GM21717 (cell line): Measurements from ENCODE around the gene PTPRN2.

Experiments
- ATAC-seq: cut with Tn5 transposase; IDR thresholded peaks from one replicate; pipeline ENCODE4 v1.9.1; 2021; ENCODE audit warnings: mild to moderate bottlenecking, moderate library complexity; ENCODE audit not compliant: unreplicated experiment

The PTPRN2 gene

GRCh38 chr7:157643525-157643970, 944.1 kb downstream of the PTPRN2 start:
- ATAC-seq: no peak

GRCh38 chr7:157641866-157642265, 945.8 kb downstream of the PTPRN2 start:
- ATAC-seq: no peak

GRCh38 chr7:157640144-157640543, 947.5 kb downstream of the PTPRN2 start:
- ATAC-seq: no peak

- no peak for ATAC-seq
Observed at GRCh38 chr7:157638563-157638962, 949.1 kb downstream of the PTPRN2 start.

GRCh38 chr7:157637216-157637949, 950.2 kb downstream of the PTPRN2 start:
- no peak for ATAC-seq

- no peak for ATAC-seq
Observed at GRCh38 chr7:157635669-157636068, 952.0 kb downstream of the PTPRN2 start.

GRCh38 chr7:157635148-157635500, 952.5 kb downstream of the PTPRN2 start:
- ATAC-seq: no peak

- no peak for ATAC-seq
Observed at GRCh38 chr7:157634401-157635147, 953.0 kb downstream of the PTPRN2 start.

GRCh38 chr7:157633465-157634185, 954.0 kb downstream of the PTPRN2 start:
- no peak for ATAC-seq

GRCh38 chr7:157630301-157630853, 957.2 kb downstream of the PTPRN2 start:
- no peak for ATAC-seq

GRCh38 chr7:157628456-157628855, 959.2 kb downstream of the PTPRN2 start:
- no peak for ATAC-seq

GRCh38 chr7:157627646-157628045, 960.0 kb downstream of the PTPRN2 start:
- ATAC-seq: no peak

GRCh38 chr7:157627033-157627432, 960.6 kb downstream of the PTPRN2 start:
- ATAC-seq: no peak

- no peak for ATAC-seq
Observed at GRCh38 chr7:157625973-157626742, 961.5 kb downstream of the PTPRN2 start.

- ATAC-seq: no peak
Observed at GRCh38 chr7:157623556-157623955, 964.1 kb downstream of the PTPRN2 start.

GRCh38 chr7:157622408-157623205, 965.0 kb downstream of the PTPRN2 start:
- no peak for ATAC-seq

GRCh38 chr7:157622000-157622399, 965.6 kb downstream of the PTPRN2 start:
- ATAC-seq: no peak

- ATAC-seq: no peak
Observed at GRCh38 chr7:157621131-157621681, 966.4 kb downstream of the PTPRN2 start.

- no peak for ATAC-seq
Observed at GRCh38 chr7:157620616-157621015, 967.0 kb downstream of the PTPRN2 start.
